GM21529 (cell line): ENCODE measurements around the gene SFXN5.
"Not testable (repeated sequence)": the region's sequence is repeated elsewhere in the genome, so short reads cannot be mapped to it uniquely, and the experiment has no call there.

Experiments used
- ATAC-seq: cut with Tn5 transposase; IDR thresholded peaks from one replicate; pipeline ENCODE4 v1.9.1; 2021; ENCODE audit not compliant: unreplicated experiment

Gene SFXN5

DNA sequence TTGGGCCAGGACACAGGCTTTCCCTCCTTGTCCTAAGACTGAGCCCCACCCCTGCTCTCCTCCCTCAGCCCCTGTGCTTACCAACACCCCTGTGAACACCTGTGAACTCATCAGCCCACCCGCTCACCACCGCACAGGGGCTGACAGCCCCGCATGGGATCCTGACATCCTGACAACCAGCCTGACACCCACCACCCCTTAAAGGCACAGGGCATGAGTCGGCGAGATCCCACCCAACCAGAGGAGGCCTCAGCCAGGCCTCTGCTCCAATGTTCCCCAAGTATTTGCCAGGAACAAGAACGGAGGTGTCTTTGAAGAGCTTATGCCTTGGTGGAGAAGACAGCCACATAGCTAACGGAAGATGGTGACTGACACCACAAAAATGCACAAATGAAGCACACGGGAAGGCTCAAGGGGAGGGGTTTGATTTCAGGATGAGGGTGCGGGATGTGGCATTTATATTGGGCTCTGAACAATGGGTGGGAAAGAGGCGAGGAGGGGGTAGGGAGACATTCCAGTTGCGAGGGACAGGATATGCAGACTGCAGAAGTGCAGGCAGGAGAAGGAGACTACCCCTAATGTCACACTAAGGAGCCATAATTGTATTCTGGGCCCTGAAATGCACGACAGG is 30.2 kb upstream of the SFXN5 start:
- ATAC-seq, result no peak

DNA sequence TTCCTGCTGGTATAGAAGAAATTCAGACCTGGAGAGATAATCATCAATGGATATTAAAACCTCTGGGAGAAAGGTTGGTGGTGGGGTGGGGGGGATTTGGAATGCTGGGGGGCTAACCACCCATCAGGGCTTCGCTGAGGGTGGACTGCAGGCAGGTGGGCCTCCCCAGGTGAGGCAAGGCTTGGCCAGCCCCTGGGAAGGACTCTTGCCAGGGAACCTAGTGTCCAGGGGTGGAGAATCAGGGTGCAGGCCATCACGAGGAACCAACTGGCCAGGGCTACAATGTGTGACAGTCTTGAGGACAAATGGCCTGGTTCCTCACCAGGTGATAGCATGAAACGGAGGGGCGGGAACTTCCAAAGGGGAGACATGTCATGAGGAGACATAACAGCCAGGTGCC is 29.4 kb upstream of the SFXN5 start:
- ATAC-seq, result no peak

DNA sequence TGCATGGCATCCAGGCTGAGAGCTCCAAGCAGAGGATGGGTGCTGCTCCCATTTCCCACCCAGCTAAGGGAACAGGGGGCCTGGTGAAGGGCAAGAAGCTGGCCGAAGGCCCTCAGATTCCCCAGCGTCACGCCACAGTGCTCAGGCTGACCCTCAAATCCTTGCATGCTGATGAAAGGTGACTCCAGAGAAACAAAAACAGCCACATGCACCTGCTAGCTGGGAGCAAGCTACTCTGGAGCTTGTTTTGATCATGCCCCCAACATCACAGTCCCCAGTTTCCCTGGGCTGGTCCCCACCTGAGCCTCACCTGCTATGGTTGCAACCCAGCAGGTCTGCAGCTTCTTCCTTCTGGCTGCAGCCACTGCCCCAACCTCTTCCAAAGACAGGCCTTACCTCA is 28.0 kb upstream of the SFXN5 start:
- no peak for ATAC-seq

DNA sequence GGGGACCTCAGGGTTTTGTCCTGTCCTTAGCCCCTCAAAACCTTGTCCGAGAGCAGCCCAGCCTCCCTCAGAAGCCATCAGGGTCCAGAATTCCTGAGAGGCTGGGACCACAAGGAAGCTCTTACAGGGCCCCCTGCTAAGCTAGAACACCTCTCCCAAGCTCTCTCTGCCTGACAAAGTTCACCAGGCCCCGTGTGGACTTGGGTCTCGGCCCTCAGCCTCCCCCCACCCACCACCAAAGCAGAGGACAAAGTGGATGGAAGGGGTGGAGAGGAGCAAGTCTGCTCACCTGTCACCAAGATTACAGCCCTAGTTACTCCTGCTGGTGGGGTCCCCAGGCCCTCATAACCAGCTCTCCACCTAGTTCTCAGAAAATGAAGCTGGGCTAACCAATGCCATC is 24.4 kb upstream of the SFXN5 start:
- no peak for ATAC-seq

DNA sequence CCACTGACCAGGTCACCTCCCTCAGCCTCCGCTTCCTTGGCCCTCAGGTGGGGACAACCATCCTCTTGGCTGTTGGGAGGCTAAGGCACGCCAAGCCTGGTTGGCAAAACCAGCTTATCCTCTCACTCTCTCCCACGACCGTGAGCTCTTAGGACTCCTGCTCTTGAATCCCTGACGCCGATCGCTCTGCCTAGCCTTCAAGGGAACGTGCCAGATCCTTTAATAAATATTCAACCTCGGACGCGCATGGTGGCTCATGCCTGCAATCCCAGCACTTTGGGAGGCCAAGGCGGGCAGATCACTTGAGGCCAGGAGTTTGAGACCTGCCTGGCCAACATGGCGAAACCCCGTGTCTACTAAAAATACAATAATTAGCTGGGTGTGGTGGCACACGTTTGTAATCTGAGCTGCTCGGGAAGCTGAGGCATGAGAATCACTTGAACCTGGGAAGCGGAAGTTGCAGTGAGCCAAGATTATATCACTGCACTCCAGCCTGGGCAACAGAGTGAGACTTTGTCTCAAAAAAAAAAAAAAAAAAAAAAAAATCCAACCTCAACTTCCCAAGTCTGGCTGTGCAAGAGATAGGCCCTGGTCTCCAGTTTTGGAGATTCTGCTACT is 22.2 kb upstream of the SFXN5 start:
- ATAC-seq, result not testable (repeated sequence)

DNA sequence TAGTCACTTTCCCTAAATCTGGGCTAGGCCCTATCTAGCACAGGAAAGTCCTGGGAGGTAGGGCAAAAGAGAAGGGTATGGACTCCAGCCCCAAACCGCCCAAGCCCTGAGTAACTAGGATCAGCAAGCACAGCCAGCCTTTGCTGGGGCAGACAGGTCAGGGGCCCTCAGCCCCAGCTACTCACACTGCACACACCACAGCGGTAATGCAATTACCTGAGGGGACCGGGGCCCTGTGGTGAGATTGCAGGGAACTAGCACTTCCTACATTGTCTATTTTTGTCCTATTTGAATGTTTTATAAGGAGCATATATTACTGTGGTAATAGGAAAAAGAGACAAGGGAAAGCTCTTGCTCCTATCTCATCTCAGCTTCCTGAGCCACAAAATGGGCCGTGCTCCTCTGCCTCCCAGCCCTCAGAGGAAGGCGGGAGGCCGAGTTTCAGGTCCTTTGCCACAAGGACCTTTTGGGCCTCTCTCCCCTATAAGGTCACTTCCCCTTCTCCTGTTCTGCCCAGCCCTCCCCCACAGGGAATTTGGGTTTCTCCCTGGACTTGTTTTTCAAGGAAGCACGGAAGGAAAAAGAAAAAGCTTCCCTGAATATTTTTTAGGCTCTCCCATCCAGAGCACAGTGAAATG is 20.8 kb upstream of the SFXN5 start:
- no peak for ATAC-seq

DNA sequence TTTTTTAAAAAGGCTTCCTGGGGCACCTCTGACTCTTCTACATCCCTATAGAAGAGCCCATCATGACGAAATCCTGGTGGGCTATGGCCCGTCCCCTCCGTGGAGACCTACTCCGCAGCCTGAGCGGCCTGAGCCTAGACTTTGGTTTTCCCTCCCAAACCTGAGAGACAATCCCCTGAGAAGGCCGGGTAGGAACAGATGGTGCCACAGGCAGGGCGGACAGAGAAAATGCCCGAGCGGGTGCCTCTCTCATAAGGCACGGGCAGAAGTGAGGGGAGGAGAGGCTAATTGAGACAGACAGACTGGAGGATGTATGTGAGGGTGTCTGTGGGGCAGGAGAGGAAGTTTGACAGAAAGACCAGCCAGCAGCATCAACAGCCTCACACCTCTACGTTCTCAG is 20.2 kb upstream of the SFXN5 start:
- no peak for ATAC-seq

DNA sequence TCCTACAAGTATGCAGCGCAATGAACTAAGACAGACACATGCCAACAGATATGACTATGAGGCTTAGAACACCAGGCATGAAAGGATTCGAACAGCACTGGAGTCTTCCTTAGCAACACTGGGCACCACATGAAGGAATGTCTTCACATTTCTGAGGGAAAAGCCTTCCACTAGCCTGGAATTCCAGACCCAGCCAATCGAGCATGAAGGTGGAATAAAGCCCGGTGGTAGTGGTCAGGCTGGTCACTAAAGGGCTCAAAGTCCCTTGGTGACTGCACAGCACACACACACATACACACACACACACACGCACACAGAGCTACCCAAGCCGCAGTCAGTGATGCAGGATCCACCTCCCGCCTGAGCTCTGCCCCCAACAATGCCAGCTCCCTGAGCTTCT is 19.7 kb upstream of the SFXN5 start:
- ATAC-seq, result no peak

DNA sequence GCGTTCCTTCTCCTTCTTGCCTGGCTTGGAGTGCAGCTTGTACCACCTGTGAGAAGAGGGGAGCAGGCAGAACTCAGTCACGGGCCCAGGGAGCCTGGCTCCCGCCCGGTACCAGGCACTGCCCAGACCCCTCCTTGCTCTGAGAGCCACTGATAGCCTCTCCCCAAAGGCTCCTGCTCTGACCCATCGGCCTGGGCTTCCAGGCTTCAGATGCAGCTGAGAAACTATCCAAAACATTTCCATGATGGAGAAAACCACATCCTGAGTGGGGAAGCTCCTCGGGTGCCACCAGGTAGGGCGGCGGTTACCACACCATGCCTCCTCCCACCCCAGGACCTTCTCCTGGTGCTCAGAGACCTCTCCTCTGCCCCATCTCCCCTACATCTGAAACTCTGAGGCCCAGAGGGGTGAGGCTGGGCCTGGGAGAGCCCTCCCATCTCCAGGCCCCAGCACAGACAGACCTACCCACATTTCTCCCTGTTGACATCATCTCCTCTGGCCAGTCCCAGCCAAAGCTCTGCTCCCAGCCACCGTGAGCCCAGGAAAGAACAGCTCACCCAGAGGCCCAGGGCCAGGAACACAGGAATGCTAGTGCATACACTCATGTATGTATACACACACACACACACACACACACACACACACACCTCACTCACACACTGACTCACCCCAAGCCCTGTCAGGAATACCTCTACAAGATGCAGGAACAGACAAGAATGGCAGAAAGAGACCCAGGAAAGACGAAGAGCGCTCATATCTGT is 17.9 kb upstream of the SFXN5 start:
- no peak for ATAC-seq

DNA sequence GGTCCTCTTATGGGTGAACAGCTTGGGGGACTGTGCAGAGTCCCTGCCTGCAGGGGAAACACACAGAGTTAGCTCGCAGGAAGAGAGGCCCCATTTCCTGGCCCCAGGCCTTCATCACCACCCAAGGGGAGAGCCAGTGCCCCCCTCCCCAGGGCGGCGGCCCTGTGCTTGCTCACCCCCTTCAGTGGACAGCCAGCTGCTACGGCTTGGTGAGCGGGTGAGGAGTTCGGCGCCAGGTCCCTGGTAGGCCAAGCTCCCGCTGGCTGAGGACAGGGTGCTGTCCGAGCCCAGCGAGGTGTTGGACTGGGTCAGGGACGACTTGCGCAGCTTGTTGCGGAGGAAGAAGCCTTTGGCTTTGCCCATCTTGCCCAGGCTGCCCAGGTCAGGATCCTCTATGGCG is 17.2 kb upstream of the SFXN5 start:
- no peak for ATAC-seq

DNA sequence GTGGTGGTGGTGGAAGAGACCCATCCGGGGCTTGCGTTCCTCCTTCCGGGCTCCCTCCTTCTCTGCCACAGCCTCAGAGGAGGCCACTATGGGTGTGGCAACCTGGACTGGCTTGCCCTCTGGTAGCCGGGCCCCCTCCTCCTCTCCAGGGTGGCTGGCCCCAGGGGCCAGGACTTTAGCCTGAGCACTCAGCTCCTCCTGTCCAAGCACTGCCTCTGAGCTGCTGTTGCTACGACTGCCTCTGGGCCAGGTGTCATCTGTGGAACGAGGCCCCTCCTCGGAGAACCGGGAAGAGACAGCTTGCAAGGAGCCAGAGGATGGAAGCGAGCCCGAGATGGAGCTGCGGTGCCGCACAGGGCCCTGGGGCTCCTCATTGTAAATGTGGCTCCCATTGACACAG is 16.7 kb upstream of the SFXN5 start:
- no peak for ATAC-seq

DNA sequence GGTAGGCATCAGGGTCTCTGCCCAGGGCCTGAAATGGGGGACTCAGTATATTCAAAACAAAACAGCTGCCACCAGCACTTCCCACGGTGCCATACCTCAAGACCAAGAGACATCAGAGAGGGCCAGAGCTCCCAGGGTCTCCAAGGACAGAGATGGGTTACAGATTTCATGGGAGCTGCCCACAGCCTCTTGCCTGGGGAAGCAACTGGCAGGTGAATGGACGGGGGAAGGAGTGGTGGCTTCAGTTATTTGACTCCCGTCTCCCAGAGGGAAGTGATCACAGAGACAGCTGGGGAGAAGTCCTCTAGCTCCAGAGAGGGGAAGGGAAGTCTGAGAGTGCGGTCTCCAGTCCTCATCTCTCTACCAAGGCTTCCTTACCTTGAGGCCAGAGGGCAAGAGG is 15.8 kb upstream of the SFXN5 start:
- ATAC-seq, result no peak

DNA sequence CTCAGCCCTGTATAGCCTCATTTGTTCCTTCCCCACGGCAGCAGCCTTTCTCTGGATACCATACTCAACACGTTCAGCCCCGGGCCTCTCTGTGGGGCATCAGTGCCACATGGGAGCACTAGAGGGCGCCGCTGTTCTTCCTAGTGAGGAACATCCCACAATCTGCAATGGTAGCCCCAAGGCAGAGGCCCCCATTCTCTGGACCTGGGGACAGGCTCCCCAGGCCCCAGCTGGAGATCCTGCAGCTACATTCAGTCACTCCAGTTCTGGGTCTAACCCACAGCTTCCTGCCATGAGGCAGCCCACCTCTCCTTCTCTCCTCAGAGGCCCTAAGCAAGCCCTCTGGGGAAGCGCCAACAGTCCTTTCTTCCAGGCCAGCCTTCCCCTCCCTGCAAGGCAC is 14.2 kb upstream of the SFXN5 start:
- ATAC-seq, result peak; percentile 87

DNA sequence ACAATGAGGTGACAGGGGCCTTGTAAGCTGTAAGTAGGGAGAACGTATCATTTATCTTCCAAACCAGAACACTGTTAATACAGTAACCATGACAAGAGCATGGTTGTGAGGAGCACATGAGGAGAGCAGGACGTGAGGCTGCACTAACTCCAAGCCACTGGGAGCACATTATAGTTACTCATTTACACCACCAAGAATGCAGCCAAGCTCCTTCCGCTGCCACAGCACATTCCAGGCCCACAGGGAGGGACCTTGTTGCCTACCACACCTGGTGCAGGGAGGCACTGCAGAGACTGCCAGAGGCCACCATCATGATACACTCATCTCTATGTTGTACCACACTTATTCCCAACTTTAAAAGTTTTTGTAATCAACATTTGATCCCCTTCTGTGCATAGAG is 13.5 kb upstream of the SFXN5 start:
- ATAC-seq, result no peak

DNA sequence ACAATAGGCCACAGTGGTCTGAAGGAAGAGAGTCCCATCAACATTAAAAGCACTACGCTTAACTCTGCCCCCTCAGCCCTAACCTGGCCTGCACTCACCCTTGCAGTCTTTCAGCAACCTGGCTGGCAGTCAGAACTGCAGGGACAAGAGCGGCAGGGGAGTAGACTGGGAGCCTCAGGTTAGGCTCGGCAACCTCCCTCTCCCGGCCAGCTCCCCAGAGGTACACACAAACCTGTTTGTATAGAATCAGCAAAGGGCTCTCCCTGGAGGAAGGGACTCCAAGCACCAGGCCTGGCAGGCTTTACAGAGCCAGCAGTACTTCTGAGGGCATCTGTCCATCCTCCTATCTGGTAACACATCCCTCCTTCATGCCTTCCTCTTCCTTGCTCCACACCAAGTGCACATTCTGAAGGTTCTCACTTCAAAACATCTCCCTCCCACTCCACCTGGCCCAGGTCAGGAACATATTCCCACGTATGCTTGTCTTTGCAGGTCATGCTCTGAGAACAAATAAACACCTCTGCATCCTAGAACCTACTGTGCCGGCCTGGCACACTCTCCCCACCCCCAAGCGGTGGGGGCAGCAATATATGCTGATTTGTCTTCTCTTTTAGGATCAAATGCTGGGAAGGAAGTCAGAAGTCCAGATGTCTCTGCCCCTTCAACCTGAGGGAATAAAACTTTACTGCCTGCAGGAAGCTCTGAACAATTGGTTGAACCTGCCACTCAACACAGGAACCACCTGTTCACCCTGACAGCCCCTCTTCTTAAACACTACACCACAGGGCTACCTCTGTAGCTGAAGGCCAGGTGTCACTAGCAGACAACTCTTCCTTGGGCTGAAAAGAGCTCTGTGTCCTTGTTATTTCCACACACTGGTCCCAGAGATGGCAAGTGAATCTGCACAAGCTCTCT is 12.6 kb upstream of the SFXN5 start:
- ATAC-seq, result no peak

DNA sequence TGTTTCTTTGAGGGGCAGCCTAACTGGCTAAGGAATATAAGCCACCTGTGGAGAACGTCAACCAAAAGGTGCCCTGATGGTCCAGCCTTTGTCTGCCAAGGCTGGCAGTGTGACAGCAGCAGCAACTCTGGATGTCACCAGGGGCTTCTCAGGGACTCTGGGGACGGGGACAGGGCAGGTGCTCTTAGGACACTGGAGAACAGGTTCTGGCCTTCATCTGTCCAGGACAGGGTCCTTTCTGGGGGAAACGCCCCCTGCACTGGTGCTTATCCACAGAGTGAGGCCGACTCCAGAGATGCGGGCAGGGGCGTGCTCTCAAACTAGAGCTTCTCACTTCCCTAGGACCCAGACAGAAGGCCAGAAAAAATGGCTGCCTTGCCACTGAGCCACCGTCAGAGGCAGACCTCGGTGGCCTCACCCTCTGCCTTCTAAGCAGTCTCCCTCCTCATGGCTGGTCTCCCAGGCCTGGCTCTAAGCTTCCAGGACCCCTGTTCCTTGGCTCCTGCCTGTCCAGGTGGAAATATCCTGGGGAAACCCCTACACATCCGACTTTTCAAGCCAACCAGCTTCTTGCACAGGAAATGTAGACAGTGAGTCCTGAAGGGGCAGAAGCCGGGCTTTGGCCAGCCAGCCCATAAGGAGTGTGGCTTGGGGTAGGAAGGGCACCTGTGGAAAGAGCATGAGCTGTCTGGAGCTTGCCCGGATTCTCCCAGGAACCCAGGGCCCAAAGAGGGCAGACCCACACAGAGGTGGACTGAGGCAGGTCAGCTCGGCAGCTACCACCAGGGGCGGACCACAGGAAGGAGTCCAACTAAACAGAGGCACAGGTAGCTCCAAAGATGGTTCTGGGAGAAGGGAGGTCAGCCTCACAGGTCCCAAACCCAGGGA is 11.3 kb upstream of the SFXN5 start:
- no peak for ATAC-seq

DNA sequence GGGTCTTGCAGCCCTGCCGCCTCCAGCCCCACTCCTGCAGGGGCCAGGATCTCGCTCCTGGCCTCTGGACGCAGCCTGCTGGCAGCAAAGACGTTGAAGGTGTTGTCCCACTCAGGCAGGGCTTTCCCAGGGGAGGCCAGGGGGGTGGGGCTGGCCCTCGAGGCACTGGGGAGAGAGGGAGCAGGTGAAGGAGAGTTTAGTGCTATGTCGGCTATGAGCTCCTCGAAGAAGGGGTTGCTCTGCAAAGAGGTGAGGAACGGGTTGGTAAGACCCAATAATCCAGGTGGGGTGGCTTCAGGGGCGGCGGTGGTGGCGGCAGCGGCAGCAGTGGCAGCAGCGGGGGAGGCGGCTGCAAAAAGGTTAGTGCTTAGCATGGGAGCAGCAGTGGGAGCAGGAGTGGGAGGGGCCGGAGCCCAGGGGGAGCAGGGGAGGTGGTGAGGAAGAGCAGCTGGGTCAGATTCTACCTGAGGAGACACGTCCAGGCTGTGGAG is 9.7 kb upstream of the SFXN5 start:
- ATAC-seq, result no peak

DNA sequence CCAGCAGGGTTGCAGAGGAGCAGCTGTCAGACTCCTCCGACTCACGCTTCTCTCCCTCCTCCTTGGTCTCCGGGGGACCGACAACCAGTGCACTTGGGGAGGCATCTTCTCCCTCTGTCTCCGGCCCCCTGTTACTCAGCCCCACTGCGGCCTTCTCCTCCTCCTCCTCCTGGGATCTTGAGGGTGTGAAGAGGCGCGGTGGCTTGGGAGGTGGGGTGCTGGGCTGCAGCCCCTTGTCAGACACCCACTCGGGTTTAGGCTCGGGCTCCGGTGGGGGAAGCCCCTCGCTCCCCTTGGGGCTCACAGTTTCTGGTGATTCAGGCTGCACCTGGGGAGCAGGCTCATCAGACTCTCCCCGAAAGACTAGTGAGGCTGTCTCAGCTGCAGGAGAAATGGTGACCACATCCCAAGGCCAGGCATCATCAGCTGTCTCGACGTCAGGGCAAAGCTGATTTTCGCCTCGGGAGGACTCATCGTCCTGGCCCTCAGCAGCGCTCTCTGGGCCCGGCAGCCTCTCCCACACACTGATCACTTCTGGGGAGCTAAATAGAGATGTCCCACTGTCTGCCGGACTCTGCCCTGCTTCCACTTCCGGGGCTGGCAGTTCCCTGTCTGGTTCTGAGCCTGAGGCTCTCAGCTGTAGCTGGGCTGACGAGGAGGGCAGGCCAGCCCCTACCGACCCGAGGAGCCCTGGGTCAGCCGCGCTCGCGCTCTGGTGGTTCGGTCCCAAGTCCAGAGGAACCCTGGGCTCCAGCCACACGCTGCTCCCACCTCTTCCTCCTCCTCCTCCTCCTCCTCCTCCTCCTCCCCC is 9.0 kb upstream of the SFXN5 start:
- no peak for ATAC-seq

DNA sequence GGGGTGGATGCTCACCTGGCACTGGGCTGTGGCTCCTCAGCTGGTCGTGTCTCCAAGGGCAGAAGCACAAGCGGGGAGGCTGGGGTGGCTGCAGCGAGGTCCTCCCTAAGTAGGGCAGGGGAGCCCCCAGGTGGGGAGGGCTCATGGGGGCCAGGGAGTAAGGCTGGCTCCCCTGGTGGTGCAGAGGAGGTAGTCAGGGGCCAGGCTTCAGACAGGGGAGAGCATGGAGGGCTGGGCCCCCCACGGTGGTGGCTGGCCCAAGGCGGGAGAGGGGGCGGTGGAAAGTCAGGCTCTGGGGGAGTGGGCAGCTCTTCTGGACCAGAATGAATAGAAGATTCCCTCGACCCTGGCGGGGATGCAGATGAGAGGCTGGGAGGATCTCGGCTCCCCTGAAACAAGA is 8.1 kb upstream of the SFXN5 start:
- ATAC-seq, result no peak
